ENCODE measurements around the gene PUM2.

The PUM2 gene

GRCh38 chr2:20346565-20347381, 3.9 kb downstream of the PUM2 start:
- no peak for FAIRE-seq
- TF ChIP-seq CTCF (IDR thresholded peaks at IDR 0.05; ENCODE audit: insufficient read depth, missing control alignments): no peak
- DNase-seq (ENCODE audit: insufficient read length, low spot score): no peak

GRCh38 chr2:20343128-20343527, 7.5 kb downstream of the PUM2 start:
- TF ChIP-seq CTCF (IDR thresholded peaks at IDR 0.05; ENCODE audit: insufficient read depth, missing control alignments): no peak
- FAIRE-seq (no peak), DNase-seq (ENCODE audit: insufficient read length, low spot score) (no peak)

GRCh38 chr2:20339012-20339411, 11.6 kb downstream of the PUM2 start:
- FAIRE-seq (no peak), DNase-seq (ENCODE audit: insufficient read length, low spot score) (no peak)
- TF ChIP-seq CTCF (IDR thresholded peaks at IDR 0.05; ENCODE audit: insufficient read depth, missing control alignments): no peak

GRCh38 chr2:20334605-20335203, 15.9 kb downstream of the PUM2 start:
- TF ChIP-seq CTCF (IDR thresholded peaks at IDR 0.05; ENCODE audit: insufficient read depth, missing control alignments): no peak
- DNase-seq (ENCODE audit: insufficient read length, low spot score) (no peak), FAIRE-seq (no peak)

GRCh38 chr2:20333738-20334137, 16.9 kb downstream of the PUM2 start:
- no peak for TF ChIP-seq CTCF (IDR thresholded peaks at IDR 0.05; ENCODE audit: insufficient read depth, missing control alignments)
- DNase-seq (ENCODE audit: insufficient read length, low spot score) (no peak), FAIRE-seq (no peak)

GRCh38 chr2:20330192-20330591, 20.5 kb downstream of the PUM2 start:
- DNase-seq (ENCODE audit: insufficient read length, low spot score): no peak
- FAIRE-seq: no peak
- TF ChIP-seq CTCF (IDR thresholded peaks at IDR 0.05; ENCODE audit: insufficient read depth, missing control alignments): no peak

- no peak for TF ChIP-seq CTCF (IDR thresholded peaks at IDR 0.05; ENCODE audit: insufficient read depth, missing control alignments)
- FAIRE-seq (no peak), DNase-seq (ENCODE audit: insufficient read length, low spot score) (no peak)
These were observed 23.3 kb downstream of the PUM2 start for GRCh38 chr2:20327370-20327769.
